AG20443 (cell line): Measurements from ENCODE around the gene BRAT1.
A peak's percentile ranks its signal among the peaks of the same experiment; 100 is the strongest.

Experiments
- DNase-seq: peaks from one replicate; pipeline ENCODE4 v3.0.0; 2012; ENCODE audit warnings: low spot score, mixed read lengths

The BRAT1 gene

GRCh38 chr7:2523461-2523936 is 31.8 kb downstream of the BRAT1 start:
- no peak for DNase-seq

GRCh38 chr7:2522780-2523433 is 32.4 kb downstream of the BRAT1 start:
- DNase-seq: peak; percentile 33

GRCh38 chr7:2521952-2522591 is 33.3 kb downstream of the BRAT1 start:
- no peak for DNase-seq

- no peak for DNase-seq
These were observed 34.0 kb downstream of the BRAT1 start for GRCh38 chr7:2521341-2521745.

- no peak for DNase-seq
These were observed 34.5 kb downstream of the BRAT1 start for GRCh38 chr7:2520761-2521290.

- peak; percentile 39 for DNase-seq
These were observed 35.1 kb downstream of the BRAT1 start for GRCh38 chr7:2520131-2520760.

- peak; percentile 98 for DNase-seq
These were observed 36.0 kb downstream of the BRAT1 start, which contains the start of gene LFNG for GRCh38 chr7:2519119-2519930. LFNG (plus strand) TSS chr7:2519774; CDS start chr7:2519862, 88 bp downstream.

GRCh38 chr7:2518737-2519118 is 36.6 kb downstream of the BRAT1 start:
- no peak for DNase-seq

GRCh38 chr7:2517678-2518507 is 37.4 kb downstream of the BRAT1 start:
- DNase-seq: no peak

GRCh38 chr7:2517026-2517425 is 38.3 kb downstream of the BRAT1 start:
- peak; percentile 94 for DNase-seq

GRCh38 chr7:2516194-2516555 is 39.1 kb downstream of the BRAT1 start:
- no peak for DNase-seq

- no peak for DNase-seq
These were observed 39.7 kb downstream of the BRAT1 start for GRCh38 chr7:2515424-2516193.

GRCh38 chr7:2514473-2515423 is 40.6 kb downstream of the BRAT1 start:
- DNase-seq: no peak

GRCh38 chr7:2513702-2514101 is 41.6 kb downstream of the BRAT1 start:
- no peak for DNase-seq

- no peak for DNase-seq
These were observed 42.6 kb downstream of the BRAT1 start for GRCh38 chr7:2512713-2513112.

GRCh38 chr7:2512179-2512661 is 43.1 kb downstream of the BRAT1 start:
- DNase-seq: peak; percentile 68

- DNase-seq: no peak
These were observed 43.6 kb downstream of the BRAT1 start for GRCh38 chr7:2511769-2512168.

- DNase-seq: no peak
These were observed 44.2 kb downstream of the BRAT1 start for GRCh38 chr7:2510909-2511768.
